ENCODE results near the gene SLC25A23.

GRCh38 chr19:6425732-6426620 is 33.6 kb downstream of the SLC25A23 start:
- TF ChIP-seq CTCF (IDR thresholded peaks at IDR 0.05; ENCODE audit: low read length) (peak; percentile 12; the same call in 1 of the 2 replicates), EZH2phosphoT487 (IDR thresholded peaks at IDR 0.05; ENCODE audit: low read length) (no peak), EZH2 (optimal IDR thresholded peaks at IDR 0.05; ENCODE audit: low read depth, low read length) (no peak)
